GM06990 (cell line): Measurements from ENCODE around the gene MRPL24.

ENCODE experiments used
- DNase-seq: peaks from one replicate; pipeline ENCODE4 v3.0.0-alpha.2; 2011; ENCODE audit not compliant: insufficient read length; ENCODE audit errors: extremely low read depth
- H3K27me3 ChIP-seq: replicated peaks from 2 replicates; pipeline ENCODE4 v1.6.0; 2011; ENCODE audit warnings: low read length; ENCODE audit not compliant: control insufficient read depth, insufficient read depth
- H3K36me3 ChIP-seq: 2 replicates; pipeline ENCODE4 v1.5.1; 2011; ENCODE audit warnings: low read length; ENCODE audit not compliant: control insufficient read depth, insufficient read depth
- H3K4me3 ChIP-seq: replicated peaks from 2 replicates; pipeline ENCODE4 v1.5.1; 2011; ENCODE audit warnings: low read depth, mild to moderate bottlenecking, control low read depth, low read length
- TF ChIP-seq, protein P1 (sequence below): IDR thresholded peaks from 2 replicates; pipeline ENCODE4 v1.5.1; 2011; ENCODE audit warnings: low read length, control low read depth, mild to moderate bottlenecking, inconsistent platforms; ENCODE audit not compliant: insufficient read depth, poor library complexity, severe bottlenecking

MRPL24 gene

DNA sequence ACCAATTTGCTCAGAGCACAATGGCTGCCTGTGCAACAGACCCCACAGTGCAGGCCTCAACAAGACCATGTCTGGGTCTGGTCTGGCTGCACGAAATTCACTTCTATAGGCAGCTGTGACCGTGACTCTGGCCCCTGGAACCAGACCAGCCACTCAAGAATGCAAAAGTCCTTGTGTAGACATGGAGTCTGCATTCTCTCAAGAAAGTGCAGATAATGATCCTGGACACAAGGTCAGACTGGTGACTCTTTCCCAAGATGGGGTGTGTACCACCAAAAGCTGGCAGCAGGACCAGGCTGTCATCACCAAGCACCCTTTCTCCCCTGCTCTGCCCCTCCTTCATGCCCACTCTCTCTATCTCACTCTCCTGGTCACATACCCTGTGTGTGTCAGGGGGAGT, 19.8 kb downstream of the MRPL24 start:
- Histone ChIP-seq H3K27me3 (no peaks in the 10 kb centered on the region), H3K4me3 (no peak overlapping the region), H3K36me3 (peaks cover 25% of the 10 kb centered on the region)
- no peak for DNase-seq
- TF ChIP-seq, protein P1, sequence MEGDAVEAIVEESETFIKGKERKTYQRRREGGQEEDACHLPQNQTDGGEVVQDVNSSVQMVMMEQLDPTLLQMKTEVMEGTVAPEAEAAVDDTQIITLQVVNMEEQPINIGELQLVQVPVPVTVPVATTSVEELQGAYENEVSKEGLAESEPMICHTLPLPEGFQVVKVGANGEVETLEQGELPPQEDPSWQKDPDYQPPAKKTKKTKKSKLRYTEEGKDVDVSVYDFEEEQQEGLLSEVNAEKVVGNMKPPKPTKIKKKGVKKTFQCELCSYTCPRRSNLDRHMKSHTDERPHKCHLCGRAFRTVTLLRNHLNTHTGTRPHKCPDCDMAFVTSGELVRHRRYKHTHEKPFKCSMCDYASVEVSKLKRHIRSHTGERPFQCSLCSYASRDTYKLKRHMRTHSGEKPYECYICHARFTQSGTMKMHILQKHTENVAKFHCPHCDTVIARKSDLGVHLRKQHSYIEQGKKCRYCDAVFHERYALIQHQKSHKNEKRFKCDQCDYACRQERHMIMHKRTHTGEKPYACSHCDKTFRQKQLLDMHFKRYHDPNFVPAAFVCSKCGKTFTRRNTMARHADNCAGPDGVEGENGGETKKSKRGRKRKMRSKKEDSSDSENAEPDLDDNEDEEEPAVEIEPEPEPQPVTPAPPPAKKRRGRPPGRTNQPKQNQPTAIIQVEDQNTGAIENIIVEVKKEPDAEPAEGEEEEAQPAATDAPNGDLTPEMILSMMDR = no peak

DNA sequence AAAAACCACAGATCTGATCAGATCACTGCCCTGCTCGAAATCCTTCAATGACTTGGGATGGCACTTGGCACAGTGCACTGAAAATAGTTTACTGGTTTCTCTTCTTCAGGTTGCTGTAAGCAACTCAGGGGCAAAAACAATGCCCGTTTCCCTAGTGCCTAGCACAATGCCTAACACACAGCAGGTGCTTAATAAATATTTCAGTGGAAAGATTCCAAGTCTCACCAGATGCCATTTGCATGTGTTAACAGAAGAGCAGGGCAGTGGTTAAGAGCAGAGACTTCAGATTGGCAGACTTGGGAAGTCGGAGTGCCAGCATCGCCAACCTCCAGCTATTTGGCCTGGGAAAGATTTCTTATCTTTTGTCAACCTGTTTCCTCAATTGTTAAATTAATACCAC, 23.5 kb downstream of the MRPL24 start:
- TF ChIP-seq, protein P1 = no peak
- Histone ChIP-seq H3K36me3 (peaks cover 8% of the 10 kb centered on the region), H3K27me3 (no peaks in the 10 kb centered on the region), H3K4me3 (no peak overlapping the region)
- no peak for DNase-seq

DNA sequence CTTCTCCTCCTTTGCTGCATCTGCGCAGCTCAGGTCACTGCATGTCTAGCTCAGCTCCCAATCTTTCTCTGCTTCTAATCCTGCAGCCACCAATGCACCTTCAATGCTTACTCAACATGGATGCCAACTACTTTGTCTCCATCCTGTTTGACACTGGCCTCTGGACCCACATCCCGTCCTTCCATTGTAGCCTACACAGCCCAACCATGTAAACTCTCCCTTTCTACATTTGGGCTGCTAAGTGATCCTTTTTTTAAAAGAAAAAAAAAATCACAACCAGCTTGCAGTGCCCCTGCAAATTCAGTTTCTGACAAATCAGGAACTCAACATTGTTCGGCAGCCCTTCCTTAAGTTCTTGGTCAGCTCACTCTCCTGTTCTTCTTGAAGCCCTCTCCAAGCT, 26.1 kb downstream of the MRPL24 start:
- no peak for DNase-seq
- no peaks in the 10 kb centered on the region for H3K27me3 ChIP-seq
- H3K36me3 ChIP-seq = no peaks in the 10 kb centered on the region; the same call in 1 of the 2 replicates
- no peak overlapping the region for H3K4me3 ChIP-seq
- TF ChIP-seq, protein P1 = no peak

DNA sequence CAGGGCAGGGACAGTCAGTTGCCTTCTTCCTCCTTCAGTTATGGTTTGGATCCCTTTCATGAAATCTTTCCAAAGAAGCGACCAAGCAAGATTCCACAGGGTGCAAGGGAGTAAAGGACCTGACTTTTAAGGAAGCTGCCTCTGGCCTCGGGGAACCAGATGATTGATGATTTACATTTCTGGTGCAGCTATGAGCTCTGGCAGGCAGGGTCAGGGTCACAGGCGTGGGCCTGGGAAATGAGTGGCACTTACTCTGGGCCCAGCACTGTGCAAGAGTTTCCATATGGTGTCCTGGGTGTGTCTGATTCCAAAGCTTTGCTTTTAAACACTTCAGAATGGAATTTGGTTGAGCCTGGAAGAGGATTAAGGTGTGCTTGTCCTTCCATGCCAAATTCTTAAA, 28.3 kb downstream of the MRPL24 start:
- TF ChIP-seq, protein P1 = no peak

DNA sequence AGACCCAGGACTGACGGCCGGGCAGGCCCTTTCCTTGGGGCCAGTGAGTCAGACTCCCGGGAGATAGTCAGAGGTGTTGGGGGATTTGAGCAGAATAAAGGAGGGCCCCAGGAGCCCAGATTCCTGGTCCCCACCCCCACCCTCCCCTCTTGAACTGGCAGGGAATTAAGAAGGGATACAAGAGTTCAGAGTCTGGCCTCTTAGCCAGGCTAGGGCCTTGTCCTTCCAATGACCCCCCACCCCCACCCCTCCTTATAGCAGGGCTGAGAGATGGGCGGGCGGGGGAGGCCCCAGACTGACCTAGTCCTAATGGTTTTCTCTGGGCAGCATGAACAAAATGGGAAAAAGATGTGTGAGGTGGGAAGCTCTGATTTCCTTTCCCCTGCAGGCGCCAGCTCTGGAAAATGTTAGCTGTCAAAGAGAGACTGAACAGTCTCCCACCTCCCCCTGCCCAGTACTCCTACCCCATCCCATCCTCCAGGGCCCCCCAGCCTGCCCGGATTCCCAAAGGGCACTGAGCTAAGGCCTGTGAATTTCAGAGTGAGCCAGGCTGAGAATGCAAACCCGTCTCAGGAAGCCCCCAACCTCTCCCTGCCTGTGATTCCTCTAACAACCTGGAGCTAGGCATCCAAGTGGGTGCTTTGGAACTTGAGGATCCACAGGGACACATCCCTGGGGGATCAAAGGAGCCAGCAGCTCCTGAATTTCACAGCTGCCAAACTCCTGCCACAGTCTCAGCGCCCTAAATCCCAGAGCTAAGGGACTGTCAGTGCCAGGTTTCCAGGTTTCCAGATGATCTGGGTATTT, 29.7 kb downstream of the MRPL24 start:
- TF ChIP-seq, protein P1 = no peak
- no peaks in the 10 kb centered on the region; the same call in 1 of the 2 replicates for H3K36me3 ChIP-seq
- DNase-seq = no peak
- H3K27me3 ChIP-seq = no peaks in the 10 kb centered on the region; the same call in 1 of the 2 replicates
- no peak overlapping the region for H3K4me3 ChIP-seq

More for the DNA sequence above, 28.3 kb downstream of the MRPL24 start:
- H3K36me3 ChIP-seq = no peaks in the 10 kb centered on the region; the same call in 1 of the 2 replicates
- no peaks in the 10 kb centered on the region for H3K27me3 ChIP-seq
- DNase-seq = no peak
- no peak overlapping the region for H3K4me3 ChIP-seq
